H1 (cell line): ENCODE results near the gene P3H2. TPM values are rescaled to one million over a fixed set of nuclear protein-coding genes. Genes with fewer than 3 reads are reported as not detected.

Source experiments
- HDAC6 ChIP-seq: IDR thresholded peaks from one replicate; pipeline ENCODE4 v1.7.1; 2012; ENCODE audit warnings: low read depth, mild to moderate bottlenecking, inconsistent platforms, low read length, moderate library complexity
- SIX5 ChIP-seq: IDR thresholded peaks from 2 replicates; pipeline ENCODE4 v1.6.1; 2011; ENCODE audit warnings: mild to moderate bottlenecking, low read depth, low read length
- polyA plus RNA-seq, 7 experiments: library from polyadenylated mRNA; depleted of rRNA in 3 of 7; stranded (reverse) in 5 of 7; unstranded in 2 of 7; fragments of >200 nt in 5 of 7; fragments of 200-250 nt in 2 of 7; gene quantifications; 1 replicate in 5 of 7; 2 replicates in 1 of 7; 4 replicates in 1 of 7; pipeline versions ENCODE4 v1.2.1 to v1.2.3, GENCODE V29; 2011 to 2013; ENCODE audit warnings: missing spikeins in 2 of 7, mixed read lengths in 2 of 7
- total RNA-seq: library from RNA; stranded (reverse); fragmentation: NEBNext Ultra II Directional; extraction: Animal tissue kit (Norgen Biotek cat#: 25700); gene quantifications from 2 replicates; pipeline ENCODE4 v1.2.1, GENCODE V29; 2021

P3H2 gene
- total and polyA plus RNA-seq, 2 of the 8 experiments (the other 6 are each of a cell fraction or from before 2014, with no cell fraction given): 40.5 to 60.4 TPM

DNA sequence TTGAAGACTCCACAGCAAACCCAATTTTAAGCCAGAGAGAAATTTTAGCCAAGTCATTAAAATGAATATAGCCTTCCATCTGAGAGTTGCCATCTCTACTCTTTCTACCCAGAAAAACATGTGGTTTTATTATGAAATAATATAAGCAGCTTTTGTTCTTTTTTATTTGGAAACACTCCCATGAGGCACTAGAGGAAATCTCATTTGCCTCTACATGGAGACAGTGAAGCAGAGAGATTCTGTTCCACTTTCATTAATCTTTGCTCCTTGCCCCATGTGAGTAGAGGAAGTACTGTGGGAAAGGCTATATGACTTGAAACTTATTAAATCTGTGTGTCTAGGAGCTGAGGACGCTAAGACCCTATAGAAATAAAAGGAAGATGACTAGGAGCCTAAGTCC, 111.1 kb downstream of the P3H2 start (continued):
- TF ChIP-seq HDAC6 (no peak), SIX5 (no peak)
